Body of pancreas (tissue), 4 donors: ENCODE results near the gene TOX2. TPM values are rescaled to one million over a fixed set of nuclear protein-coding genes. Genes with fewer than 3 reads are reported as not detected.

Experiments used
- ATAC-seq: fragments of 150-250 bp; one replicate; pipeline ENCODE4 v1.9.1; 2016
- DNase-seq, 4 donors: peaks; one replicate each; pipeline ENCODE4 v3.0.0-alpha.2; 2019
- H3K27ac ChIP-seq, 4 donors: fragments of 200-600 bp; sonication (generic); 1 replicate in 3 of 4; 2 replicates in 1 of 4; pipeline versions ENCODE4 v1.5.1 to v1.6.1; 2016 to 2019; ENCODE audit warnings: mild to moderate bottlenecking in 1 of 4, mixed read lengths in 1 of 4, moderate library complexity in 1 of 4
- H3K27me3 ChIP-seq, 2 donors: fragments of 200-600 bp; sonication (generic); one replicate each; pipeline ENCODE4 v1.6.0; 2016; ENCODE audit warnings: mild to moderate bottlenecking in 1 of 2
- H3K36me3 ChIP-seq, 2 donors: fragments of 200-600 bp; sonication (generic); replicated peaks in 1 of 2; 2 replicates each; pipeline ENCODE4 v1.5.1; 2016; ENCODE audit warnings: low read depth in 2 of 2; ENCODE audit not compliant: insufficient read depth in 1 of 2
- H3K4me1 ChIP-seq: fragments of 200-600 bp; sonication (generic); one replicate; pipeline ENCODE4 v1.6.0; 2016
- H3K4me3 ChIP-seq, 2 donors: fragments of 200-600 bp; sonication (generic); 1 replicate in 1 of 2; 2 replicates in 1 of 2; pipeline ENCODE4 v1.5.1; 2016 to 2019
- H3K9me3 ChIP-seq, 3 donors: fragments of 200-600 bp; sonication (generic); 1 replicate in 2 of 3; 2 replicates in 1 of 3; pipeline ENCODE4 v1.5.1; 2016
- POLR2A ChIP-seq, 3 donors: fragments of 450-650 bp; IDR thresholded peaks; one replicate each; pipeline ENCODE4 v1.6.1; 2016; ENCODE audit warnings: antibody characterized with exemption in 3 of 3, mild to moderate bottlenecking in 2 of 3
- WGBS, 2 donors: methylation state at CpG; one replicate each; pipeline ENCODE4 v1.1.5; 2017; 5-methylcytosine and 5-hydroxymethylcytosine counted together
- intact Hi-C: fragments of 100-400 bp; cut with DNase I; formaldehyde crosslinking; loops from one replicate; pipeline ENCODE4 v1.15.1; 2023
- total RNA-seq, 2 donors: library from RNA; depleted of rRNA; stranded (reverse); fragments of >200 nt; gene quantifications; one replicate each; pipeline ENCODE4 v1.1.0, GENCODE V29; 2016
- TF ChIP-seq, protein P1 (sequence below), 7 experiments: fragments of 450-650 bp in 4 of 7; fragments of 200-600 bp in 3 of 7; sonication (generic) in 3 of 7; IDR thresholded peaks; one replicate each; pipeline ENCODE4 v1.5.1; 2016 to 2019; ENCODE audit warnings: antibody characterized with exemption in 7 of 7

The TOX2 gene
- total RNA-seq, 2 donors from 2014 or later, result 1.8 to 2.0 TPM

GRCh38 chr20:43961116-43961515, 46.5 kb downstream of the TOX2 start:
- 83 to 87% methylated on average over 5 of the region's 5 CpGs for WGBS, 2 donors
- Histone ChIP-seq H3K4me1 (peaks cover 18% of the 10 kb centered on the region), H3K4me3 (no peak overlapping the region), H3K27me3 (no peaks in the 10 kb centered on the region), H3K36me3 (no peaks in the 10 kb centered on the region), H3K27ac (no peak overlapping the region), H3K9me3 (no peaks in the 10 kb centered on the region)
- DNase-seq, result no peak
- TF ChIP-seq, protein P1, sequence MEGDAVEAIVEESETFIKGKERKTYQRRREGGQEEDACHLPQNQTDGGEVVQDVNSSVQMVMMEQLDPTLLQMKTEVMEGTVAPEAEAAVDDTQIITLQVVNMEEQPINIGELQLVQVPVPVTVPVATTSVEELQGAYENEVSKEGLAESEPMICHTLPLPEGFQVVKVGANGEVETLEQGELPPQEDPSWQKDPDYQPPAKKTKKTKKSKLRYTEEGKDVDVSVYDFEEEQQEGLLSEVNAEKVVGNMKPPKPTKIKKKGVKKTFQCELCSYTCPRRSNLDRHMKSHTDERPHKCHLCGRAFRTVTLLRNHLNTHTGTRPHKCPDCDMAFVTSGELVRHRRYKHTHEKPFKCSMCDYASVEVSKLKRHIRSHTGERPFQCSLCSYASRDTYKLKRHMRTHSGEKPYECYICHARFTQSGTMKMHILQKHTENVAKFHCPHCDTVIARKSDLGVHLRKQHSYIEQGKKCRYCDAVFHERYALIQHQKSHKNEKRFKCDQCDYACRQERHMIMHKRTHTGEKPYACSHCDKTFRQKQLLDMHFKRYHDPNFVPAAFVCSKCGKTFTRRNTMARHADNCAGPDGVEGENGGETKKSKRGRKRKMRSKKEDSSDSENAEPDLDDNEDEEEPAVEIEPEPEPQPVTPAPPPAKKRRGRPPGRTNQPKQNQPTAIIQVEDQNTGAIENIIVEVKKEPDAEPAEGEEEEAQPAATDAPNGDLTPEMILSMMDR (IDR thresholded peaks at IDR 0.05), result no peak
- no peak for TF ChIP-seq POLR2A (IDR thresholded peaks at IDR 0.05)
- intact Hi-C loops, result no loop called here
- no peak for ATAC-seq

GRCh38 chr20:43961541-43962471, 47.2 kb downstream of the TOX2 start:
- H3K36me3 ChIP-seq, result no peaks in the 10 kb centered on the region

GRCh38 chr20:43962530-43962929, 47.9 kb downstream of the TOX2 start:
- DNase-seq (no peak), ATAC-seq (no peak)
- no peak overlapping the region for H3K27ac ChIP-seq
- 83 to 88% methylated on average over 4 of the region's 4 CpGs for WGBS, 2 donors
- intact Hi-C loops, result no loop called here
- peaks cover 18% of the 10 kb centered on the region for H3K4me1 ChIP-seq
- no peak overlapping the region for H3K4me3 ChIP-seq
- no peaks in the 10 kb centered on the region for H3K9me3 ChIP-seq
- no peaks in the 10 kb centered on the region for H3K36me3 ChIP-seq
- TF ChIP-seq, protein P1 (IDR thresholded peaks at IDR 0.05), result no peak
- TF ChIP-seq POLR2A (IDR thresholded peaks at IDR 0.05), result no peak
- no peaks in the 10 kb centered on the region for H3K27me3 ChIP-seq

More at GRCh38 chr20:43961541-43962471, 47.2 kb downstream of the TOX2 start:
- intact Hi-C loops, result no loop called here
- DNase-seq (no peak), ATAC-seq (no peak)
- no peak overlapping the region for H3K4me3 ChIP-seq
- no peaks in the 10 kb centered on the region for H3K27me3 ChIP-seq
- no peaks in the 10 kb centered on the region for H3K9me3 ChIP-seq
- peaks cover 18% of the 10 kb centered on the region for H3K4me1 ChIP-seq
- TF ChIP-seq, protein P1 (IDR thresholded peaks at IDR 0.05), result no peak
- TF ChIP-seq POLR2A (IDR thresholded peaks at IDR 0.05), result no peak
- WGBS, 2 donors, result 78 to 81% methylated on average over 17 to 18 of the region's 18 CpGs
- H3K27ac ChIP-seq, result no peak overlapping the region

GRCh38 chr20:43963233-43963632, 48.6 kb downstream of the TOX2 start:
- no peak for ATAC-seq
- Histone ChIP-seq H3K4me1 (peaks cover 17% of the 10 kb centered on the region), H3K9me3 (no peaks in the 10 kb centered on the region), H3K27ac (no peak overlapping the region), H3K4me3 (no peak overlapping the region), H3K36me3 (no peaks in the 10 kb centered on the region), H3K27me3 (no peaks in the 10 kb centered on the region)
- intact Hi-C loops, result no loop called here
- no peak for DNase-seq
- no peak for TF ChIP-seq POLR2A (IDR thresholded peaks at IDR 0.05)
- TF ChIP-seq, protein P1 (IDR thresholded peaks at IDR 0.05), result no peak
- WGBS, 2 donors, result 72 to 77% methylated on average over 4 to 5 of the region's 5 CpGs
